Subcutaneous abdominal adipose tissue (tissue), 5 donors: ENCODE data around the gene PHF8.

ENCODE experiments used
- H3K27ac ChIP-seq: one replicate; pipeline ENCODE4 v1.7.0; 2013; ENCODE audit warnings: low read depth, mild to moderate bottlenecking, inconsistent platforms, low read length, moderate library complexity
- H3K27me3 ChIP-seq, 5 donors: one replicate each; pipeline ENCODE4 v1.7.0; 2013; ENCODE audit warnings: low read length in 5 of 5, inconsistent platforms in 1 of 5; ENCODE audit not compliant: control insufficient read depth in 5 of 5, insufficient read depth in 4 of 5
- H3K36me3 ChIP-seq, 5 donors: one replicate each; pipeline ENCODE4 v1.7.0; 2013; ENCODE audit warnings: low read length in 5 of 5; ENCODE audit not compliant: control insufficient read depth in 5 of 5, insufficient read depth in 5 of 5
- H3K4me1 ChIP-seq, 5 donors: one replicate each; pipeline ENCODE4 v1.7.0; 2013; ENCODE audit warnings: low read length in 5 of 5, mild to moderate bottlenecking in 3 of 5, moderate library complexity in 1 of 5; ENCODE audit not compliant: control insufficient read depth in 5 of 5, insufficient read depth in 5 of 5
- H3K4me3 ChIP-seq, 5 donors: one replicate each; pipeline ENCODE4 v1.7.0; 2013; ENCODE audit warnings: low read length in 5 of 5, low read depth in 1 of 5
- H3K9ac ChIP-seq, 5 donors: one replicate each; pipeline ENCODE4 v1.7.0; 2013; ENCODE audit warnings: low read length in 5 of 5, mild to moderate bottlenecking in 4 of 5, moderate library complexity in 3 of 5
- H3K9me3 ChIP-seq, 5 donors: one replicate each; pipeline ENCODE4 v1.7.0; 2013; ENCODE audit warnings: low read length in 5 of 5; ENCODE audit not compliant: control insufficient read depth in 5 of 5
- donor health status: healthy.
- donor health status: healthy.
- donor health status: healthy.
- donor health status: healthy.
- donor health status: healthy.

The PHF8 gene

DNA sequence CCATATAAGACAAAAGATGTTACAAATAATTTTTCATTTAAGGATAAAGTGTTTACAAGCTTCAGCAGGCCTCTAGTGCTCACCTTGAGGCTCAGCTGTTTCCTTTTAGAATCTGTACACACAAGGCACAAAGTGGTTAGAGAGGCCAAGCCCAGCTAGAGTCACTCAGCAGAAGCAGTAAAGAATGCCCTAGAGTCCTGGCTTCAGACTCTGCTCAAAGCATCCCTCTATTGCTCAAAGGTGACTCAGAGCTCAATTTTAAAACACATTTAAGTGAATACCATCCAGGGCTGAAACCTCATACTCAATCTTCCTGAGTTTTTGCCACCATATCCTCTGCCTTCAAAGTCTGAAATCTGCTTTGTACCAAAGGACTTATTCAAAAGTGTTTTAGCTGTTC is 22.6 kb upstream of the PHF8 start:
- H3K36me3 ChIP-seq, result peaks cover 0 to 7% (median 3%) of the 10 kb centered on the region in 5 donors
- H3K9ac ChIP-seq, result no peak overlapping the region
- H3K4me1 ChIP-seq, result no peaks in the 10 kb centered on the region
- H3K9me3 ChIP-seq, result no peaks in the 10 kb centered on the region
- peaks cover 0 to 3% (median 0%) of the 10 kb centered on the region in 5 donors for H3K27me3 ChIP-seq
- H3K4me3 ChIP-seq, result no peak overlapping the region
- H3K27ac ChIP-seq, result no peak overlapping the region

DNA sequence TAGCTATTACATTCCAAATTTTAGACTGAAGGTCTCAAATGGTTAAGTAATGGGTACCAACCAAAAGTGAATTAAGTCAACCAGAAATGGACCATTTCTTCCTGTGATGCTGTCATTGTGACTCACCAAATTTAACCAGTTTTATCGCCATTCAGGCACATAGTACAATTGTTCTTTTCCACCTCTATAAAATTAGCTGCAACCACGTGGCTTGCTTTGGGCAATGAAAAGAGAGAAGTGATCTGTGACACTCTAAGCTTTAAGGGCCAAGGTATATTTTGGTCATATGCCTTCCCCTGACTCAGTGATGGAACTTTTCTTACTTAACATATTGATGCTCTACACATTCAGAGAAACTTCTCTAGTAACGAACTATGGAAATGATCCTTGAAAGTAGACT is 20.3 kb upstream of the PHF8 start:
- H3K4me1 ChIP-seq, result no peaks in the 10 kb centered on the region
- no peak overlapping the region for H3K27ac ChIP-seq

DNA sequence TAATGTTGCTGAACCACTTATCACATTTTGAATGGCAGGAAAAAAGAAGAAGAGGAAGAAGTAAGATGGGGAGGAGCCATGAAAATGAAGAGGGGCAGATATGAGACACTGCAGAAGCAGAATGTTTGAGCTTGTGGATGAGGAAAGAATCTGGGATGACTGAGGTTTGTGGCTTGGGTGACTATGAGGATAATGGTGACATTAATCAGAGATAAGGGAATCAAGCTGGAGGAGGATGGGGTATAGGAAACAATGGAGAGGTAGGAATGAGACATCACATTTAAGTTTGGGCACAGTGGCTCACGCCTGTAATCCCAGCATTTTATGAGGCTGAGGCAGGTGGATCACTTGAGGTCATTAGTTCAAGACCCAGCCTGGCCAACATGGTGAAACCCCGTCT is 19.1 kb upstream of the PHF8 start:
- Histone ChIP-seq H3K9ac (no peak overlapping the region), H3K9me3 (no peaks in the 10 kb centered on the region), H3K36me3 (peaks cover 0 to 5% (median 0%) of the 10 kb centered on the region in 5 donors), H3K4me3 (no peak overlapping the region), H3K4me1 (no peaks in the 10 kb centered on the region), H3K27me3 (no peaks in the 10 kb centered on the region), H3K27ac (no peak overlapping the region)

More for the DNA sequence above, 20.3 kb upstream of the PHF8 start:
- Histone ChIP-seq H3K4me3 (no peak overlapping the region), H3K36me3 (peaks cover 0 to 5% (median 0%) of the 10 kb centered on the region in 5 donors), H3K9me3 (no peaks in the 10 kb centered on the region), H3K9ac (no peak overlapping the region), H3K27me3 (no peaks in the 10 kb centered on the region)

DNA sequence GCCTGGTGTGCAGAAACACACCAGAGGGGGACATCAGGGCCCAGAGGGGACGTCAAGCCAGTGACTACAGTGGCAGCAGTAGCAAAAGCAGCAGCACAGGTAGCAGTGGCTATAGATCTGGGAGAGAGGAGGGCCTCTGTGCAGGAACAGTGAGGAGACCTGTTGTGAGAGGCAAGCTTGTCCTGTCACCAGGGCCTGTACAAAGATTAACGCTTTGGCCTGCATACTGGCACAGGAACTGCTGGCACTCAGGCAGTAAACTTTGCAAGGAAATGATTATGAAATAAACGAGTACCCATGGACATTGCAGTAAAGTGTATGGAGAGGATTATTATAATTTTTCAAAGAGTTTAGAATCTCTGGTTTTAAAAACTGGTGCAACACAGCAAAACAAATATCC is 5.5 kb upstream of the PHF8 start:
- no peak overlapping the region for H3K4me3 ChIP-seq
- H3K36me3 ChIP-seq, result no peaks in the 10 kb centered on the region
- H3K4me1 ChIP-seq, result peaks cover 2 to 15% (median 6%) of the 10 kb centered on the region in 5 donors
- H3K9ac ChIP-seq, result peak overlapping the region in 1 of 5 donors; percentile 17
- H3K27ac ChIP-seq, result no peak overlapping the region
- no peaks in the 10 kb centered on the region for H3K9me3 ChIP-seq
- peaks cover 0 to 3% (median 0%) of the 10 kb centered on the region in 5 donors for H3K27me3 ChIP-seq

DNA sequence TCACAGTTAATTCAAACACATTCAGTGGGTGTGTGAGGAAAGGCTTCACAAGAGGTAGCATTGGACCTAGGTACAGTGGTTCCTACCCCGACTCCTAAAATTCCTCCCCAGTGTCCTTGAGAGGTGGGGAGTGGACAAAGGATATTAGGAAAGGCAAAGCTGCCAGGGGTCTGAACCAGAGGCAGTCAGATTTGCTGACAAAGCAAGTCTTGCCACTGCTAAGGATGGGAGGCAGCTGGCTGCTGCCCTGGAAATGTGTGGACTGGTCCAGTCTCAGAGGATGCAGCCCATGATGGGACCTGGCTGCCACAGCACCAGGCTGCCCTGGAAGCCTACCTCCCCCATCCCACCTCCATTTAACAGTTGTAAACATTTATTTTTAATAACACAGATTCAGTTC is 4.1 kb upstream of the PHF8 start:
- Histone ChIP-seq H3K4me3 (no peak overlapping the region), H3K9me3 (peaks cover 0 to 3% (median 0%) of the 10 kb centered on the region in 5 donors)

DNA sequence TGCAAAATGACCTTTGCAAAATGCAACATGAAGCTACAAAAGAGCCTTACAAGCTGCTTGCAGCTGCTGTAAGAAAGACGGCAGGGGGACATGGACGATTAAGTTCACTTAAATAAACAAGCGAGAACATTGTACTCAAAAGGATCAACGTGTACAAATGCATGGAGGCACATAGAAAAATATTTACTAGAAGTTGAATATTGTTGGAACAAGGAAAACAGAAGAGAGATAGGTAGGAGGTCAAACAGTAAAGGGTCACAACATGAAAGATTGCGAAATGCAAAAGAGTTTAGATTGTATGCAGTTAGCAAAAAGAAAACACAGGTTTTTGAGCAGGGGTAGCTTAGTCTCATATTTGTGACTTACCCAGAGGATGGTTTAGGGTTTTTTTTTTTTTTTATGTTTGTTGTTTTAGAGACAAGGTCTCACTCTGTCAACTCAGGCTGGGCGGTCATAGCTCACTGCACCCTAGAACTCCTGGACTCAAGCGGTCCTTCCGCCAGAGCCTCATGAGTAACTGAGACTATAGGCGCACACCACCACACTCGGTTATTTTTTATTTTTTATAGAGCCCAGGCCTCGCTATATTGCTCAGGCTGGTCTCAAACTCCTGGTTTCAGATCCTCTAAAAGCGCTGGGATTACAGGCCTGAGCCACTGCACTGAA is 1.4 kb upstream of the PHF8 start:
- H3K36me3 ChIP-seq, result peaks cover 2 to 10% (median 5%) of the 10 kb centered on the region in 5 donors
- H3K4me1 ChIP-seq, result peaks cover 3 to 21% (median 17%) of the 10 kb centered on the region in 5 donors
- peak overlapping the region in 1 of 5 donors; percentile 69 for H3K4me3 ChIP-seq
- H3K27ac ChIP-seq, result peak overlapping the region; percentile 91
- no peak overlapping the region for H3K9ac ChIP-seq
- peaks cover 0 to 3% (median 0%) of the 10 kb centered on the region in 5 donors for H3K9me3 ChIP-seq
- H3K27me3 ChIP-seq, result peaks cover 0 to 3% (median 0%) of the 10 kb centered on the region in 5 donors

More for the DNA sequence above, 4.1 kb upstream of the PHF8 start:
- H3K36me3 ChIP-seq, result no peaks in the 10 kb centered on the region
- H3K27me3 ChIP-seq, result peaks cover 0 to 3% (median 0%) of the 10 kb centered on the region in 5 donors
- no peak overlapping the region for H3K27ac ChIP-seq
- H3K9ac ChIP-seq, result no peak overlapping the region
- H3K4me1 ChIP-seq, result peaks cover 3 to 15% (median 8%) of the 10 kb centered on the region in 5 donors

DNA sequence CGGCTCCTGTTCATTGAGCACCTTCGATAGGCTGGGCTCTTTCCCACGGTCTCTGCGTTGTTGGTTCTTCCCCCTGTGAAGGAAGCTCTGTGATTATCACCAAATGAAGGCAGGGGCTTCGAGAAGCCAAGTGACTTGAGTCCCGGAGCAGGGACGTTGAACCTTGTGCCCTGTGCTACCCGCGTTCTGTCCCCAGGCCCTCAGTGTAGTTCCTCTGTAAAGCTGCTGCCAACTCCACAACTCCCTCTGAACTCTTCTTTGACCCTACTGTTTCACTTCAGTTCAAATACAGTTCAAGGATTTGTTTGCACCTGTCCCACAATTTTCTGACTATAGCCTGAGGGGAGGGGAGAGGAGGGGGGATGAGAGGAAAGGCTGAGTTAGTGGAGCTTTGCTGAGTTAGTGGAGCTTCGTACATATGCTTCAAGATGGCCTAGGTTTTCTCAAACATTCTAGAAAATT is 635 bp upstream of the PHF8 start:
- peaks cover 0 to 3% (median 0%) of the 10 kb centered on the region in 5 donors for H3K27me3 ChIP-seq
- H3K9ac ChIP-seq, result peak overlapping the region; percentile 66 to 90 (median 83)
- H3K27ac ChIP-seq, result peak overlapping the region; percentile 91
- peaks cover 9 to 18% (median 10%) of the 10 kb centered on the region in 5 donors for H3K36me3 ChIP-seq
- peaks cover 0 to 3% (median 0%) of the 10 kb centered on the region in 5 donors for H3K9me3 ChIP-seq
- peak overlapping the region; percentile 61 to 85 (median 72) for H3K4me3 ChIP-seq
- H3K4me1 ChIP-seq, result peaks cover 3 to 20% (median 17%) of the 10 kb centered on the region in 5 donors

DNA sequence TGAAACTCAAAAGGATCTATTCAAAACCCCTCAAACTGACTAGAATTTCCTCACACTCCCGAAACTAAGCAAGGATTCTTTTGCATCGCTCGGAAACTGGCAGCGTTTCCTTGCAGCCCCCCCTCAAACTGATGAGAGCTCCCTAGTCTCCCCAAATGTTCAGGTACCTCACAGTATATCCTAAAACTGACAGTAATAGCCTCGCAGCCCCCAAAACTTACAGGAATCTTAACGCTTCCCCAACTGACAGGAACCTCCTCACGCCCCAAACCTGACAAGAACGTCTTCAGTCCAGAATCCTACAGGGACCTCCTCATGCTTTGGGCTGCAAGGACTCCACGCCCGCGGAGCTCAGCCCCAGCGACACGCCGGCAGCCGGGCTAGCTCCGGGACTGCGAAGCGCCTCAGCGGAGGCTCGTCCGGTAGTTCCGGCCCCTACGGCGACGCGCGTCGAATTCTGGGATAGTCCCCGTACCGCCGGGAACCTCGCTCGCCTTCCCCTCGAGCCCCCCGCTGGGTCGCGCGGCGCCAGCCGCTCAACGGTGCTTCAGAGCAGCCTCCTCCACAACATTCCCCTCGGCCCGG is 640 bp downstream of the PHF8 start:
- H3K27ac ChIP-seq, result peak overlapping the region; percentile 91
- H3K4me3 ChIP-seq, result peak overlapping the region; percentile 69 to 82 (median 75)
- H3K27me3 ChIP-seq, result peaks cover 0 to 3% (median 0%) of the 10 kb centered on the region in 5 donors
- H3K9me3 ChIP-seq, result peaks cover 0 to 3% (median 0%) of the 10 kb centered on the region in 5 donors
- H3K4me1 ChIP-seq, result peaks cover 3 to 17% (median 12%) of the 10 kb centered on the region in 5 donors
- peak overlapping the region; percentile 63 to 89 (median 81) for H3K9ac ChIP-seq
- H3K36me3 ChIP-seq, result peaks cover 9 to 19% (median 10%) of the 10 kb centered on the region in 5 donors

DNA sequence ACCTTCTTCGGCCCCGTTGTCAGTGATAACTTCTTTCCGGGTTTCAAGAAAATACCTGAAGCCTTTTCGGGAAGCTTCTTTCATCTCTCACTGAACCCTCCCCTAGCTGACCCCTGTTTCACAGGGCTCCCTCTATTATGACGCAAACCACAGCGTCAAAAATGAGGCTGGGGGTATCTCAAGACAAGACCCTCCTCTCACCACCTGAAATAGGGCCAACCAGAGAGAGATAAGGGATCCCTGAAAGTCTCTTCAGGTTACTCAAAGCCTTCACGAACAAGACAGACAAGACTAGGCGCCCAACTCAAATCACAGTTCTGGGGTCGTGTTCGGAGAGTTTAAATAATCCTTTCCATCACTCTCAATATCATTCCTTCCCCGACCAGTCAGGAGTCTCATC is 1.2 kb downstream of the PHF8 start:
- Histone ChIP-seq H3K4me3 (peak overlapping the region; percentile 69 to 82 (median 75)), H3K9ac (peak overlapping the region; percentile 63 to 89 (median 81)), H3K9me3 (peaks cover 0 to 3% (median 0%) of the 10 kb centered on the region in 5 donors), H3K4me1 (peaks cover 3 to 17% (median 12%) of the 10 kb centered on the region in 5 donors), H3K36me3 (peaks cover 10 to 19% (median 12%) of the 10 kb centered on the region in 5 donors), H3K27me3 (peaks cover 0 to 3% (median 0%) of the 10 kb centered on the region in 5 donors), H3K27ac (peak overlapping the region; percentile 91)

DNA sequence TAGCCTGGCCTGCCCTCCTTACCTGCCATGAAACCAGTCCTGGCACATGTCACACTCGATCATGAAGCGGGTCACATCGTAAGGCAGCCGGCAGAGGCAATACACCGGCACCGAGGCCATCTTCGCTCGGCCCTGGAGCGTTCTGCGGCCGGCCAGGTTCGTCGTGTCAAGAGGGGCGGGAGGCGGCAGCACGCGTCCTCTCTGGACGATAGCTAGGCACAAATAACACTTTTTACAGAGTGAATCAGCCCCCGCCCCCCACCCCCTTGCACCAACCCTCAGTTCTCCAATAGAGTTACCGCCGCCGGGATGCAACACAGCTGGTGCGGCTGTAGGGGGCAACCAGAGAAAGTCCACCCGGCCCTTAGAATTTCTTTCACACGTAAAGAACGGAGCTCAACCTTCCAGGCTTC is 1.7 kb downstream of the PHF8 start:
- Histone ChIP-seq H3K4me1 (peaks cover 3 to 17% (median 12%) of the 10 kb centered on the region in 5 donors), H3K27ac (no peak overlapping the region), H3K27me3 (peaks cover 0 to 3% (median 0%) of the 10 kb centered on the region in 5 donors), H3K36me3 (peaks cover 10 to 19% (median 12%) of the 10 kb centered on the region in 5 donors), H3K9ac (peak overlapping the region in 2 of 5 donors; percentile 53 to 80), H3K4me3 (peak overlapping the region; percentile 11 to 82 (median 72)), H3K9me3 (peaks cover 0 to 3% (median 0%) of the 10 kb centered on the region in 5 donors)
